Stimulated activated CD8-positive, alpha-beta memory T cell treated with anti-CD3 and anti-CD28 coated beads, Interleukin-2, amount 100 ng/mL, for 48 hours (primary cell): ENCODE measurements around the gene CALML4.
"Not testable (repeated sequence)": the region's sequence is repeated elsewhere in the genome, so short reads cannot be mapped to it uniquely, and the experiment has no call there.

Source experiments
- DNase-seq, 2 donors: peaks; one replicate each; pipeline ENCODE4 v3.0.0-alpha.2; 2020; ENCODE audit warnings: low read depth in 2 of 2

The CALML4 gene

DNA sequence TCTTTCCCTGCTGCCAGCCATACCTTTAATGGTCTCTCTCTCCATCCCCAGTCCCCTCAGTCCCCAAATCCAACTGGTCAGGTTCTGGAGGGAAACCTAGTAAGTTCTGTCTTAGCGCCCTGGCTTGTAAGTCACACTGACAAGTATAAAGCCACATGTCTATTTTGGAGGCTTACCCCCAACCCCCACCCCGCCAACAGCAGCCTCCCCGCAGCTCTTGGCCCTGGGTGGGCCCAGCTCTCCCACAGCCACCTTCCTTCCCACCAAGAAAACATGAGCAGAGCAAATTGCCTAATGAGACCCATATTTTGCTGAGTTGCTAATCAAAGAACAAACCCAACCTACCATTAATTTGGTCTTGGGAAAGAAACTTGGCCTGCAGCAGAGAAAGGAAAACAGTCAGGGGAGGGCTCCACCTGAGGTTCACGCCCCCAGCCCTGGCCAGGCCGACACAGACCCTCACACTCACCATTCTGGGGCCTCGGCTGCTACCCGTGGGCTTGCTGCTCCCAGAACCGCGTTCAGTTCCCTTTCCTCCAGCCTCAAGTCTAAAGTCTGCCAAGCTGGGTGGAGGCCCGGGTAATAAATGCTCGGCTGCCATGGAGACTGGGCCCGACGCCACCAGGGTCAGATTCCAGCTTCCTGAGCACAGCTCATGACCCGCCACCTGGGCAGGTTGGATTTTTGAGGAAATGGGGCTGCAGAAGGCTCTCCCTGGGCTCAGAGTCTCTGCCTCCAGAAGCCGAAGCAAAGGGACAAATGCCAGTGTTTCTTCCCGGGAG, at the start of gene CALML4:
CALML4 (minus strand) TSS at position 557 of the 782 bp plus-strand sequence; CDS start at position 472, 85 bp downstream.
- DNase-seq: no peak

DNA sequence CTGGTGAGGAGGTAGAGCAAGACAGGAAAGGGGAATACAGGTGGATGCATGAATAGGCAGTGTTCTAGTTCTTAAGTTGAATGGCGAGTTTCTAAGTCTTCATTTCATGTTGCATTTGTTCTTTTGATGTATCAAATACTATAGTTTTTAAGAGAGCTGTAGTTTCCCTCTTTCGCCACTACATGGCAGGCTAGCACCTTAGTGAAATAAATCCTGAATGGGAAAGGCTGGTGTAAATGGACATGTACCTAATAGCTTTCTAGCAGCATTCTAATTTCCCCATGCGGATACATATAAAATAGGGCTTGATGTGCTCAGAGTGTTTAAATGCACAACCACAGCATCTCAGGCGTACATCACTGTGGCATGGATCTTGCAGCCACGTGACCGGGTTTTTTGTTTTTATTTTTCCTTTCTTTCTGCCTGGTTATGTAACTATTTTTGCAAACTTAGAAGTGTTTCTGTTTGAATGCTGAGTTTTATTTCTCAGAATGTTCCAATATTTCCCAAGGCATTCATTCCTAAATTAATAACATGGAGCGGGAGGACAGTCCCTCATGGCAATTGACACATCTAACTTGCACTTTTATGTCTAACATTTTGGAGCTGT, 47.9 kb upstream of the CALML4 start:
- DNase-seq: no peak

DNA sequence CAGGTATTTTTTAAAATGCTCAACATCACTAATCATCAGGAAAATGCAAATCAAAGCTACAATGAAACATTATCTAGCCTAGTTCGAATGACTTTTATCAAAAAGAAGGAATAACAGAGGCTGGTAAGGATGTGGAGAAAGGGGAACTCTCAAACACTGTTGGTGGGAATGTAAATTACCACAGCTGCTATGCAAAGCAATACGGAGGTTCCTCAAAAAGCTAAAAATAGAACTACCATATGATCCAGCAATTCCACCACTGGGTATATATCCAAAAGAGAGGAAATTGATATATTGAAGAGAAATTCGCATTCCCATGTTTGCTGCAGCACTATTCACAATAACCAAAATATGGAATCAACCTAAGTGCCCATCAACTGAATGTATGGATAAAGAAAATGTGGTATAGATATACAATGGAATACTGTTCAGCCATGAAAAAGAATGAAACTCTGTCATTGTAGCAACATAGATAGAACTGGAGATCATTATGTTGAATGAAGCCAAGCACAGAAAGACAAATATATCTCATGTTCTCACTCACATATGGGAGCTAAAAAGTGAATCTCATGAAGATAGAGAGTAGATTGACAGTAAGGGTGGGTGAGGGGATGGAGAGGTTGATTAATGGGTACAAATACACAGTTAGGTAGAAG, 44.1 kb upstream of the CALML4 start:
- no peak for DNase-seq

- DNase-seq: no peak
Measured at GRCh38 chr15:68244235-68244634, 39.1 kb upstream of the CALML4 start.

GRCh38 chr15:68241088-68241935, 36.2 kb upstream of the CALML4 start:
- no peak for DNase-seq

DNA sequence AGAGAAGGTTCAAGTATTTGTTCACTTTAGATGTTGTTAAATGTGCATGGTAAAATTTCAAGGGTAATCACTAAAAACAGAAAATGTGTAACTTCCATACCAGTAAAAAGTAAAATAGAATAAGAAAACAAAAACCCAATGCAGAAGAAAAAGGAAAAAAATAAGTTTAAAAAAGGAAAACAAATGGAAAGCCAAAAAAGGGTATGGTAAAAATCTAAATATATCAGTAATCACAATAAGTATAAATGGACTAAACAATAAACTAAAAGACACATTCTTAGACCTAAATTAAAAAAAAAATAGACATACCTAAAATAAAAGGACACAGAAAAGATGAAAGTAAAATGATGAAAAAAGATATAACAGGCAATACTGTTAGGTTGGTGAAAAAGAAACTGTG, 33.9 kb upstream of the CALML4 start:
- no peak for DNase-seq

DNA sequence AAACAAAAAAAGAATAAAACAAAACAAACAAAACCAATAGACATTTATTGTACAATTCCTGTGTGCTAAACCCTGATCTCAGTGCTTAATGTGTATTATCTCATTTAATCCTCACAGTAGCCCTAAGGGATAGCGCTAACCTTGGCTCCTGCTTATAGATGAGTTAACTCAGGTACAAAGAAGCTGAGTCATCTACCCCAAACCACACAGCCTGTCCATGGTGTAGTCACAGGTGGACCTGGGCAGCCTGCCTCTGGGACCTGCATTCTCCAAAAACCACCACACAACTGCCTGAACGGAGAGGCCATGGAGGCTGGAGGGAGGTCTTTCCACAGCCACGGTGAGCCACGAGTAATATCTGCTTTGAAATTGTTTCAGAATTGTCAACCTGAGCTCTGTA, 29.9 kb upstream of the CALML4 start:
- DNase-seq: no peak

GRCh38 chr15:68234520-68234919, 29.4 kb upstream of the CALML4 start:
- not testable (repeated sequence) for DNase-seq

- DNase-seq: no peak
Measured at GRCh38 chr15:68234060-68234459, 28.9 kb upstream of the CALML4 start.

- no peak for DNase-seq
Measured at GRCh38 chr15:68232937-68233336, 27.8 kb upstream of the CALML4 start.

GRCh38 chr15:68232449-68232848, 27.3 kb upstream of the CALML4 start:
- no peak for DNase-seq

DNA sequence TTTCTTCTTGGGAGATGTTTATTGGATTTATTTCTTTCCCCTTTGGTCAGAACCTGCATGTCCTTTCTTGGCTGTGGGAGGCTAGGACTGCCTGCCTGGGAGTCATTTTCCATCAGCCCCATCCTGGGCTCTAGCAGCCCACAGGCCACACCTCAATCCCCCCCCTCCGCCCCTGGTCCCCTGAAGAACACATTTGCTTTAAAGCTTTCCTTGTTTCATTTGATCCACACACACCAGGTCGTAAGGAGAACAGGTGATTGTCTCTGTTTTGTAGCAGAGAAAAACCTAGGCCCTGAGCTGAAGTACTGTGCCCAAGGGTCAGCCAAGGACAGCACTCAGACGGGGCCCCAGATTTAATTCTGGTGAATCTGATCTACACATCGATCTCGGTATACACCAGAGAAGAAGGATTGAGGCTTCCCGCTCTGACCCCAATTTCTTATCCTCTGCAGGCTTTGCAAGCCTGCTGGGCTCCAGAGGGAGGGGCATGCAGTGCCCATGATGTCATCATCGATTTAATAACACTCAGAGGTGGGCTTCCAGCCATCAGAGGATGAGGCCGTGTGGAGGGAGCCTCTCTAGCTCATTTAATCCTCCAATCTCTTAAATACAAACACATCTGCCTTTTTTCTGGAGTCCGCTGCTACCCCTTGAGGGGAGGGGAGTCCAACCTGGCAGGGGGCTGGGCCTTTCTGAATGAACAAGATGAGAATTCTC, 26.1 kb upstream of the CALML4 start:
- DNase-seq: no peak

DNA sequence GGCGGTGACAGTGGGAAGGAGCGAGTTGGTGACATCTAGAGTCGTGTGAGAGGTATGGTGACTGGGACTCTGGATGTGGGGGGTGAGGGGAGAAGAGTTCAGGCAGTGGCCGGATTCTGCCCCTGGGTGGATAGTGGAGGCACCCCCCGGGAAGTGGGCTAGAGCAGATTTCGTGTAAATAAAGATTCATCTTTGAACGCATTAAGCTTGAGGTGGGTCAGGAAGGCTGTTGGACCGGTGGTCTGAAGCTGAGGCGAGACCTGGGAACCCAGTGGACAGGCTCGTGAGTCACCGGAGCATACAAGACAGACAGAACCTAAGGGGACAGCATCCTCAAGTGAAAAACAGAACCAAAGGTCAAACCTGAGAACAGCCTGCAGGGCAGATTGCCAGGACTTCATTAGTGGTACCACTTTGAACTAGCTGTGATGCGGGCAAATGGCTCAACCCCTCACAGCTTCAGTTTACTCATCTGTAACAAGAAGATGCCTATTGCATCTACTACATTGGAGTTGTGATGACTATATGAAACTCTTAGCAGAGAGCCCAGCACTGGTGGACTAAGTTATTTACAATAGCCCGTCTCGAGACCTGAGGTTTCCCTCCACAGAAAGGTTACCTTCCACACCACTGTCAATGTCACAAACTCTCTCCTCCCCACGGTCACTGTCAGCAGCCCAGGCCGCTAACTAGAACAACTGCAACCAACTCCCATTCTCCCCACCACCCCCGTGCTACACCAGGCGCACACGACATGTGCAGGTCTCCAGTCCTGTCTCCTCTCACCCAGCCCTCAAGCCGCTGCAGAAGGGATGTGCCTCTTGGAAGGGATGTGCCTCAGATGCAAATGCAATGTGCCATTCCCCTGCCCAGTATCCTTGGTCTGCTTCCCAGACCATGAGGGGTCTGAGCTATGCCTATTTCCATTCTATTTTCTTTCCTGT, 25.3 kb upstream of the CALML4 start:
- DNase-seq: no peak

- peak; percentile 70 to 86 for DNase-seq
Measured at GRCh38 chr15:68229386-68230156, 24.4 kb upstream of the CALML4 start, which contains the start of gene CLN6. Gene CLN6 (minus strand): TSS chr15:68229728. CDS start chr15:68229584, 144 bp downstream.

DNA sequence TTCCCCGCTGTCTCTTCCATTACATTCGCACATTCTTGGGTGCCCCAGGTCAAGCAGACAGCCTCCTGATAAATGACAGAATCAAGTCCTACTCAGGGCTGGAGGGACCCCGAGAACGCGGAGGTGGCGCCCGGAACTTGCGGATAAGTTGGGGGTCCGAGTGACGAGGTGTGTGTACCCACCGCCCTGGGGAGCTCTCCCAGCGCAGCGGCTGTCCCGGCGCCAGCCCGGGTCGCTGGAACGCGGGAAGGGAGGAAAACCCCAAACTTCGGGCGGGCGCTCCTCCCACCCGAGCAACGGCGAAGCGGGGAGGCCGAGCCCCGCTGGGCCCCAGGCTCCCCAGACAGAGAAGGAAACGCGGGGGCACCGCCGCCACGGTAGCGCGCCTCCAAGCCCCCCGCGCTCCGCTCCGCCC, 23.8 kb upstream of the CALML4 start:
- DNase-seq: no peak

- no peak for DNase-seq
Measured at GRCh38 chr15:68228143-68228970, 23.2 kb upstream of the CALML4 start.

DNA sequence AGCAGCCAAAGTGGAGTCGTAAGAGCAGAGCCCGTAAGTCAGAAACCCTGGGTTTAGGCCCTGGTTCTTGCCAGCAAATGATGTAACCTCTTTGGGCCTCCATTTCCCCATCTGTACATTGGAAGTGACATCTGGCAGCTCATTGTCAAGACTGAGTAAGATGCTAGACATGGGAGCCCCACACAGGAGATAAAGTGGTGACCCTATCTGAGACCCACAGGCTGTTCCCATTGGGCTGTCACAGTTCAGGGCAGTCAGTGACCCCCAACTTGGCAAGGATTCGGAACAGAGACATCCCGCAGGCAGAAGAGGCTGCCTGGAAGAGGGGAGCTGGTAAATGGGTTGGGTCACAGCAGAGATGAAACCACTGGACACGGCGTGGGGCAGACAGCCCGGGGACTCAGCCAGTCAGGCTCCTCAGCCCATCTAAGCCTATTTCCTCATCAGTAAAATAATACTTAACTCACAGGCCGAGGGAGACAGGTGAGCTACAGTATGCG, 22.6 kb upstream of the CALML4 start:
- no peak for DNase-seq

DNA sequence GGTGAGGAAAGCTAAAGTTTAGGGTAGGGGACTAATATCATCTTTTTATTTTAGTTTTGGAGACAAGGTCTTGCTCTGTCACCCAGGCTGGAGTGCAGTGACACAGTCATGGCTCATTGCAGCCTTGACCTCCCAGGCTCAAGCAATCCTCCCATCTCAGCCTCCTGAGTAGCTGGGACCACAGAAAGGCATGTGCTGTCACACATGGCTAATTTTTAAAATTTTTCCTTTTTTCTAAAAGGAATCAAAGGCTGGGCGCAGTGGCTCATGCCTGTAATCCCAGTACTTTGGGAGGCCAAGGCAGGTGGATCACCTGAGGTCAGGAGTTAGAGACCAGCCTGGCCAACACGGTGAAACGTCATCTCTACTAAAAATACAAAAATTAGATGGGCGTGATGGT, 20.3 kb upstream of the CALML4 start:
- not testable (repeated sequence) for DNase-seq
